HEK293 (cell line): ENCODE measurements around the gene DLG1.

Experiments used
- CTCF ChIA-PET: fragments of 350-600 bp; formaldehyde crosslinking; extraction: SDS; loops from one replicate; lab custom pipeline; 2021; ENCODE audit warnings: antibody characterized with exemption; lab: Yijun Ruan, JAX
- POLR2A ChIA-PET: fragments of 300-600 bp; formaldehyde crosslinking; extraction: SDS; loops from one replicate; lab custom pipeline; 2020; ENCODE audit warnings: antibody characterized with exemption, inconsistent platforms; lab: Yijun Ruan, JAX
- H3K27ac ChIP-seq: fragments of 200-500 bp; sonication (Bioruptor generic); 2 replicates; pipeline ENCODE4 v1.5.1; 2014; ENCODE audit warnings: low read depth, low read length, control low read depth, inconsistent platforms; ENCODE audit errors: extremely low read depth
- H3K36me3 ChIP-seq, 2 experiments: fragments of 200-500 bp in 1 of 2; sonication (Bioruptor generic) in 1 of 2; 1 replicate in 1 of 2; 2 replicates in 1 of 2; pipeline ENCODE4 v1.5.1; 2014 to 2017; ENCODE audit warnings: inconsistent platforms in 2 of 2, low read length in 2 of 2; ENCODE audit not compliant: control insufficient read depth in 2 of 2, insufficient read depth in 1 of 2
- H3K4me1 ChIP-seq: fragments of 200-500 bp; sonication (Bioruptor generic); 2 replicates; pipeline ENCODE4 v1.5.1; 2014; ENCODE audit warnings: mild to moderate bottlenecking, low read length, inconsistent platforms; ENCODE audit not compliant: control insufficient read depth, insufficient read depth
- H3K4me3 ChIP-seq: 2 replicates; pipeline ENCODE4 v1.5.1; 2011; ENCODE audit warnings: low read depth, mild to moderate bottlenecking, control low read depth, low read length, moderate library complexity
- H3K9me3 ChIP-seq: fragments of 200-500 bp; sonication (Bioruptor generic); 2 replicates; pipeline ENCODE4 v1.5.1; 2014; ENCODE audit warnings: low read depth, low read length, inconsistent platforms; ENCODE audit not compliant: control insufficient read depth, insufficient read depth
- FEZF1 ChIP-seq: fragments of 450-650 bp; formaldehyde crosslinking; IDR thresholded peaks from 2 replicates; pipeline ENCODE4 v1.5.1; 2016; ENCODE audit warnings: missing biosample characterization, missing genetic modification characterization
- GLI2 ChIP-seq: fragments of 450-650 bp; formaldehyde crosslinking; IDR thresholded peaks from 2 replicates; pipeline ENCODE4; 2017; ENCODE audit warnings: missing biosample characterization, missing genetic modification characterization, low read depth, borderline replicate concordance
- GLIS2 ChIP-seq: fragments of 450-650 bp; formaldehyde crosslinking; IDR thresholded peaks from 2 replicates; pipeline ENCODE4 v1.5.1; 2016; ENCODE audit warnings: missing biosample characterization, missing genetic modification characterization
- HIC1 ChIP-seq: fragments of 450-650 bp; formaldehyde crosslinking; IDR thresholded peaks from 2 replicates; pipeline ENCODE4 v1.5.1; 2016; ENCODE audit warnings: missing biosample characterization, missing genetic modification characterization
- MZF1 ChIP-seq: fragments of 450-650 bp; formaldehyde crosslinking; IDR thresholded peaks from 2 replicates; pipeline ENCODE4 v1.5.1; 2017; ENCODE audit warnings: missing biosample characterization, missing genetic modification characterization, borderline replicate concordance
- PRDM1 ChIP-seq: fragments of 450-650 bp; formaldehyde crosslinking; IDR thresholded peaks from 2 replicates; pipeline ENCODE4; 2016; ENCODE audit warnings: missing biosample characterization, missing genetic modification characterization
- PRDM4 ChIP-seq: fragments of 450-650 bp; formaldehyde crosslinking; IDR thresholded peaks from 2 replicates; pipeline ENCODE4 v1.5.1; 2017; ENCODE audit warnings: missing biosample characterization, missing genetic modification characterization
- SCRT1 ChIP-seq: fragments of 450-650 bp; formaldehyde crosslinking; IDR thresholded peaks from 2 replicates; pipeline ENCODE4 v1.5.1; 2016; ENCODE audit warnings: missing biosample characterization, missing genetic modification characterization, borderline replicate concordance
- TCF7L2 ChIP-seq: IDR thresholded peaks from 2 replicates; pipeline ENCODE4 v1.6.1; 2011; ENCODE audit warnings: low read depth, mild to moderate bottlenecking, inconsistent platforms, low read length, moderate library complexity, borderline replicate concordance
- ZBTB21 ChIP-seq: fragments of 450-650 bp; formaldehyde crosslinking; IDR thresholded peaks from 2 replicates; pipeline ENCODE4 v1.5.1; 2017; ENCODE audit warnings: missing biosample characterization, missing genetic modification characterization
- ZFHX2 ChIP-seq: fragments of 450-650 bp; formaldehyde crosslinking; conservative IDR thresholded peaks from 2 replicates; pipeline ENCODE4 v1.5.1; 2016; ENCODE audit warnings: missing biosample characterization, missing genetic modification characterization
- ZNF175 ChIP-seq: fragments of 450-650 bp; formaldehyde crosslinking; IDR thresholded peaks from 2 replicates; pipeline ENCODE4 v1.5.1; 2016; ENCODE audit warnings: missing biosample characterization, missing genetic modification characterization
- ZNF221 ChIP-seq: fragments of 450-650 bp; formaldehyde crosslinking; IDR thresholded peaks from 2 replicates; pipeline ENCODE4 v1.5.1; 2017; ENCODE audit warnings: missing biosample characterization, missing genetic modification characterization, borderline replicate concordance
- ZNF239 ChIP-seq: fragments of 450-650 bp; formaldehyde crosslinking; IDR thresholded peaks from 2 replicates; pipeline ENCODE4 v1.5.1; 2016; ENCODE audit warnings: missing biosample characterization, missing genetic modification characterization
- ZNF362 ChIP-seq: fragments of 450-650 bp; formaldehyde crosslinking; IDR thresholded peaks from 2 replicates; pipeline ENCODE4 v1.5.1; 2016; ENCODE audit warnings: missing biosample characterization, missing genetic modification characterization
- ZNF416 ChIP-seq: fragments of 450-650 bp; formaldehyde crosslinking; IDR thresholded peaks from 2 replicates; pipeline ENCODE4 v1.5.1; 2016; ENCODE audit warnings: missing biosample characterization, missing genetic modification characterization
- ZNF48 ChIP-seq: fragments of 450-650 bp; formaldehyde crosslinking; IDR thresholded peaks from 2 replicates; pipeline ENCODE4 v1.5.1; 2016; ENCODE audit warnings: missing biosample characterization, missing genetic modification characterization
- ZNF514 ChIP-seq: fragments of 450-650 bp; formaldehyde crosslinking; IDR thresholded peaks from 2 replicates; pipeline ENCODE4 v1.5.1; 2016; ENCODE audit warnings: missing biosample characterization, missing genetic modification characterization
- ZNF555 ChIP-seq: fragments of 450-650 bp; formaldehyde crosslinking; conservative IDR thresholded peaks from 2 replicates; pipeline ENCODE4 v1.5.1; 2017; ENCODE audit warnings: missing biosample characterization, mild to moderate bottlenecking, missing genetic modification characterization, inconsistent platforms
- ZNF707 ChIP-seq: fragments of 450-650 bp; formaldehyde crosslinking; IDR thresholded peaks from 2 replicates; pipeline ENCODE4 v1.5.1; 2016; ENCODE audit warnings: missing biosample characterization, missing genetic modification characterization
- ZNF747 ChIP-seq: fragments of 450-650 bp; formaldehyde crosslinking; IDR thresholded peaks from 2 replicates; pipeline ENCODE4 v1.5.1; 2016; ENCODE audit warnings: missing biosample characterization, missing genetic modification characterization
- ZNF777 ChIP-seq: fragments of 450-650 bp; formaldehyde crosslinking; IDR thresholded peaks from 2 replicates; pipeline ENCODE4 v1.5.1; 2017; ENCODE audit warnings: missing biosample characterization, missing genetic modification characterization, borderline replicate concordance

The DLG1 gene

GRCh38 chr3:197019535-197019934, 278.9 kb downstream of the DLG1 start:
- H3K4me1 ChIP-seq, result no peaks in the 10 kb centered on the region
- ChIA-PET POLR2A (interaction anchor here (0.6 kb wide), 1 partner anchor 160 kb away, joined by 3 read pairs; no protein-coding TSS in a partner anchor), CTCF (interaction anchor here (1.4 kb wide), 1 partner anchor 11 kb away, joined by 9 read pairs; the partner anchor contains the start of gene MELTF)
- no peak overlapping the region for H3K27ac ChIP-seq
- no peak overlapping the region for H3K4me3 ChIP-seq
- H3K36me3 ChIP-seq, result peaks cover 0 to 5% of the 10 kb centered on the region in 2 experiments; a peak in 1 of 3 replicates
- H3K9me3 ChIP-seq, result no peaks in the 10 kb centered on the region
- TF ChIP-seq ZNF416 (tag by site-specific recombination) (no peak), ZNF362 (tag by site-specific recombination) (no peak), TCF7L2 (no peak), ZNF514 (no peak), SCRT1 (tag by site-specific recombination) (no peak), ZNF239 (no peak), PRDM1 (tag by site-specific recombination) (no peak), ZNF747 (no peak), GLI2 (no peak), ZNF221 (no peak)
- TF ChIP-seq, all 188 proteins: peak for 0

GRCh38 chr3:197019021-197019420, 279.4 kb downstream of the DLG1 start:
- POLR2A ChIA-PET, result interaction anchor here (0.6 kb wide), 1 partner anchor 161 kb away, joined by 3 read pairs; no protein-coding TSS in a partner anchor
- CTCF ChIA-PET, result interaction anchor here (1.4 kb wide), 1 partner anchor 11 kb away, joined by 9 read pairs; the partner anchor contains the start of gene MELTF

GRCh38 chr3:197017003-197017402, 281.4 kb downstream of the DLG1 start:
- ChIA-PET POLR2A (no interaction called here), CTCF (interaction anchor here (1.2 kb wide), 1 partner anchor 12 kb away, joined by 4 read pairs; the partner anchor contains the start of gene MELTF)
- Histone ChIP-seq H3K4me3 (no peak overlapping the region), H3K9me3 (no peaks in the 10 kb centered on the region), H3K4me1 (no peaks in the 10 kb centered on the region), H3K36me3 (no peaks in the 10 kb centered on the region), H3K27ac (no peak overlapping the region)
- TF ChIP-seq MZF1 (tag by site-specific recombination) (no peak), PRDM4 (tag by site-specific recombination) (no peak), ZFHX2 (tag by site-specific recombination) (no peak), SCRT1 (tag by site-specific recombination) (no peak), ZNF555 (tag by site-specific recombination) (no peak), FEZF1 (tag by site-specific recombination) (no peak), ZNF175 (tag by site-specific recombination) (no peak), ZNF707 (tag by site-specific recombination) (no peak), HIC1 (tag by site-specific recombination) (no peak)

More at GRCh38 chr3:197019021-197019420, 279.4 kb downstream of the DLG1 start:
- no peaks in the 10 kb centered on the region for H3K36me3 ChIP-seq
- no peak overlapping the region for H3K27ac ChIP-seq
- no peaks in the 10 kb centered on the region for H3K9me3 ChIP-seq
- no peak overlapping the region for H3K4me3 ChIP-seq
- TF ChIP-seq PRDM1 (tag by site-specific recombination), result no peak
- TF ChIP-seq ZNF48 (tag by site-specific recombination), result no peak
- TF ChIP-seq ZNF221, result no peak
- no peak for TF ChIP-seq ZBTB21 (tag by site-specific recombination)
- no peak for TF ChIP-seq HIC1 (tag by site-specific recombination)
- TF ChIP-seq GLIS2, result no peak
- TF ChIP-seq ZNF777, result no peak
- no peaks in the 10 kb centered on the region for H3K4me1 ChIP-seq
